ENCODE results near the gene PIK3AP1.

PIK3AP1 gene

GRCh38 chr10:96609510-96609909 lies 110.8 kb downstream of the PIK3AP1 start:
- Histone ChIP-seq H3K27ac (no peak overlapping the region), H3K9ac (no peak overlapping the region), H3K4me1 (ENCODE audit: low read depth, poor library complexity, severe bottlenecking) (no peaks in the 10 kb centered on the region), H3K4me2 (no peak overlapping the region), H2AFZ (ENCODE audit: low read depth) (no peak overlapping the region), H3K4me3 (IDR thresholded peaks at IDR 0.05; ENCODE audit: insufficient read depth, low read depth, low read length) (no peak overlapping the region), H3K79me2 (ENCODE audit: insufficient read depth, low read depth) (no peaks in the 10 kb centered on the region), H3K27me3 (ENCODE audit: insufficient read depth, low read depth) (no peaks in the 10 kb centered on the region), H3K36me3 (ENCODE audit: insufficient read depth) (no peaks in the 10 kb centered on the region), H4K20me1 (ENCODE audit: insufficient read depth) (no peaks in the 10 kb centered on the region)
- TF ChIP-seq CTCF (conservative IDR thresholded peaks at IDR 0.05; ENCODE audit: low read depth, low read length) = no peak

- no peaks in the 10 kb centered on the region for H3K4me1 ChIP-seq (ENCODE audit: low read depth, poor library complexity, severe bottlenecking)
- no peaks in the 10 kb centered on the region for H4K20me1 ChIP-seq (ENCODE audit: insufficient read depth)
- H3K9ac ChIP-seq = no peak overlapping the region
- no peak overlapping the region for H2AFZ ChIP-seq (ENCODE audit: low read depth)
- no peak overlapping the region for H3K4me3 ChIP-seq (IDR thresholded peaks at IDR 0.05; ENCODE audit: insufficient read depth, low read depth, low read length)
- H3K79me2 ChIP-seq (ENCODE audit: insufficient read depth, low read depth) = no peaks in the 10 kb centered on the region
- no peak for TF ChIP-seq CTCF (conservative IDR thresholded peaks at IDR 0.05; ENCODE audit: low read depth, low read length)
- H3K4me2 ChIP-seq = no peak overlapping the region
- H3K27me3 ChIP-seq (ENCODE audit: insufficient read depth, low read depth) = no peaks in the 10 kb centered on the region
- no peak overlapping the region for H3K27ac ChIP-seq
- H3K36me3 ChIP-seq (ENCODE audit: insufficient read depth) = no peaks in the 10 kb centered on the region
Measured at GRCh38 chr10:96608805-96609204, 111.5 kb downstream of the PIK3AP1 start.

GRCh38 chr10:96608262-96608661 lies 112.1 kb downstream of the PIK3AP1 start:
- Histone ChIP-seq H3K79me2 (ENCODE audit: insufficient read depth, low read depth) (no peaks in the 10 kb centered on the region), H3K9ac (no peak overlapping the region), H3K27me3 (ENCODE audit: insufficient read depth, low read depth) (no peaks in the 10 kb centered on the region), H3K36me3 (ENCODE audit: insufficient read depth) (no peaks in the 10 kb centered on the region), H3K4me2 (no peak overlapping the region), H3K27ac (no peak overlapping the region), H2AFZ (ENCODE audit: low read depth) (no peak overlapping the region), H4K20me1 (ENCODE audit: insufficient read depth) (no peaks in the 10 kb centered on the region), H3K4me3 (IDR thresholded peaks at IDR 0.05; ENCODE audit: insufficient read depth, low read depth, low read length) (no peak overlapping the region), H3K4me1 (ENCODE audit: low read depth, poor library complexity, severe bottlenecking) (no peaks in the 10 kb centered on the region)
- no peak for TF ChIP-seq CTCF (conservative IDR thresholded peaks at IDR 0.05; ENCODE audit: low read depth, low read length)

- H3K27me3 ChIP-seq (ENCODE audit: insufficient read depth, low read depth) = no peaks in the 10 kb centered on the region
- no peaks in the 10 kb centered on the region for H3K36me3 ChIP-seq (ENCODE audit: insufficient read depth)
- H4K20me1 ChIP-seq (ENCODE audit: insufficient read depth) = no peaks in the 10 kb centered on the region
- H3K4me2 ChIP-seq = no peak overlapping the region
- TF ChIP-seq CTCF (conservative IDR thresholded peaks at IDR 0.05; ENCODE audit: low read depth, low read length) = no peak
- no peak overlapping the region for H3K9ac ChIP-seq
- no peak overlapping the region for H3K27ac ChIP-seq
- no peaks in the 10 kb centered on the region for H3K79me2 ChIP-seq (ENCODE audit: insufficient read depth, low read depth)
- H3K4me3 ChIP-seq (IDR thresholded peaks at IDR 0.05; ENCODE audit: insufficient read depth, low read depth, low read length) = no peak overlapping the region
- no peaks in the 10 kb centered on the region for H3K4me1 ChIP-seq (ENCODE audit: low read depth, poor library complexity, severe bottlenecking)
- H2AFZ ChIP-seq (ENCODE audit: low read depth) = no peak overlapping the region
Measured at GRCh38 chr10:96606946-96607345, 113.4 kb downstream of the PIK3AP1 start.

Data from KMS-11 (cell line).